Measurements from ENCODE around the gene PLCB1.

DNA sequence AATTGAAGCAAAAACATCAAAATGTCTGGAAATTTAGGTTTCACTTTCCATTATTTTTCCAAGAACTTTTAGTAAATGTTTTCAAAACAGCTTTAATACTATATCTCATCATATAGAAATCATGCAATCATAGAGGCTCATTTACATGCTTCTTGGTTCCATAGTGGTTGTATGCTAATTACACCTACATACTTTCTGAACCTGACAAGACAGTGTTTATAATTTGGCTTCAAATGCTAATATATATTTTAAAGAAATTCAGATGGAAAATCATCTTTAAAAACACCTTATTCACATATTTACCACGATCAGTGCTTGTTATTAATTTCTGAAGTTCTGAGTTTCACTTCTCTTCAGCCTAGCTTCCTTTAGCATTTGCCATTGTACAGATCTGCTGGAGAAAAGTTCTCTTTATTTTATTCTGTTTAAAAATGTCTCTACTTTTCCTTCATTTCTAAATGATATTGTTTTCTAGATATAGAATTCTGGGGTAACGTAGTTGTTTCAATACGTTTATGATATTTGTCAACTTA, 89.9 kb downstream of the PLCB1 start:
- TF ChIP-seq, protein P1, sequence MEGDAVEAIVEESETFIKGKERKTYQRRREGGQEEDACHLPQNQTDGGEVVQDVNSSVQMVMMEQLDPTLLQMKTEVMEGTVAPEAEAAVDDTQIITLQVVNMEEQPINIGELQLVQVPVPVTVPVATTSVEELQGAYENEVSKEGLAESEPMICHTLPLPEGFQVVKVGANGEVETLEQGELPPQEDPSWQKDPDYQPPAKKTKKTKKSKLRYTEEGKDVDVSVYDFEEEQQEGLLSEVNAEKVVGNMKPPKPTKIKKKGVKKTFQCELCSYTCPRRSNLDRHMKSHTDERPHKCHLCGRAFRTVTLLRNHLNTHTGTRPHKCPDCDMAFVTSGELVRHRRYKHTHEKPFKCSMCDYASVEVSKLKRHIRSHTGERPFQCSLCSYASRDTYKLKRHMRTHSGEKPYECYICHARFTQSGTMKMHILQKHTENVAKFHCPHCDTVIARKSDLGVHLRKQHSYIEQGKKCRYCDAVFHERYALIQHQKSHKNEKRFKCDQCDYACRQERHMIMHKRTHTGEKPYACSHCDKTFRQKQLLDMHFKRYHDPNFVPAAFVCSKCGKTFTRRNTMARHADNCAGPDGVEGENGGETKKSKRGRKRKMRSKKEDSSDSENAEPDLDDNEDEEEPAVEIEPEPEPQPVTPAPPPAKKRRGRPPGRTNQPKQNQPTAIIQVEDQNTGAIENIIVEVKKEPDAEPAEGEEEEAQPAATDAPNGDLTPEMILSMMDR (IDR thresholded peaks at IDR 0.05; ENCODE audit: low read depth, low read length) = no peak
- TF ChIP-seq POLR2A (IDR thresholded peaks at IDR 0.05; ENCODE audit: extremely low read depth, insufficient read length) = no peak
